Keratinocyte (primary cell): ENCODE results near the gene ST8SIA1. TPM values are rescaled to one million over a fixed set of nuclear protein-coding genes. Genes with fewer than 3 reads are reported as not detected.

ENCODE experiments used
- DNase-seq: peaks from one replicate; pipeline ENCODE4 v3.0.0-alpha.2; 2011; ENCODE audit warnings: low read depth, missing footprints, low spot score
- FAIRE-seq: peaks from 2 replicates; lab custom pipeline; 2011; peaks lifted over from hg19 to GRCh38; lab: Jason Lieb, UNC
- H2AFZ ChIP-seq: 2 replicates; pipeline ENCODE4 v1.6.0; 2012; ENCODE audit warnings: low read length, control low read depth, inconsistent platforms; ENCODE audit not compliant: control insufficient read depth
- H3K27ac ChIP-seq: 2 replicates; pipeline ENCODE4 v1.5.1; 2011; ENCODE audit warnings: low read length; ENCODE audit not compliant: control insufficient read depth, insufficient read depth
- H3K27me3 ChIP-seq: 3 replicates; pipeline ENCODE4 v1.6.0; 2011; ENCODE audit warnings: low read length; ENCODE audit not compliant: control insufficient read depth, insufficient read depth; ENCODE audit errors: extremely low read depth
- H3K36me3 ChIP-seq, 2 experiments: 2 replicates in 1 of 2; 3 replicates in 1 of 2; pipeline ENCODE4 v1.5.1; 2011; ENCODE audit warnings: low read length in 2 of 2, mild to moderate bottlenecking in 1 of 2; ENCODE audit not compliant: control insufficient read depth in 2 of 2, insufficient read depth in 2 of 2; ENCODE audit errors: extremely low read depth in 1 of 2
- H3K4me1 ChIP-seq: 3 replicates; pipeline ENCODE4 v1.5.1; 2011; ENCODE audit warnings: low read length; ENCODE audit not compliant: control insufficient read depth, insufficient read depth; ENCODE audit errors: extremely low read depth
- H3K4me2 ChIP-seq: 3 replicates; pipeline ENCODE4 v1.6.0; 2011; ENCODE audit warnings: low read depth, low read length; ENCODE audit not compliant: control insufficient read depth, insufficient read depth; ENCODE audit errors: extremely low read depth
- H3K4me3 ChIP-seq, 3 experiments: fragments of 200-600 bp in 1 of 3; sonication (generic) in 1 of 3; 2 replicates in 2 of 3; 3 replicates in 1 of 3; pipeline ENCODE4 v1.5.1; 2011 to 2016; ENCODE audit warnings: low read length in 3 of 3, mild to moderate bottlenecking in 3 of 3, control low read depth in 2 of 3, inconsistent platforms in 1 of 3, low read depth in 1 of 3, mixed read lengths in 1 of 3, mixed run types in 1 of 3, moderate library complexity in 1 of 3; ENCODE audit not compliant: control insufficient read depth in 2 of 3, insufficient read depth in 2 of 3; ENCODE audit errors: extremely low read depth in 1 of 3
- H3K79me2 ChIP-seq: 2 replicates; pipeline ENCODE4 v1.6.0; 2012; ENCODE audit warnings: low read length; ENCODE audit not compliant: control insufficient read depth, insufficient read depth
- H3K9ac ChIP-seq: 3 replicates; pipeline ENCODE4 v1.6.0; 2011; ENCODE audit warnings: low read length; ENCODE audit not compliant: control insufficient read depth, insufficient read depth; ENCODE audit errors: extremely low read depth
- H3K9me1 ChIP-seq: 3 replicates; pipeline ENCODE4 v1.6.0; 2011; ENCODE audit warnings: low read length; ENCODE audit not compliant: control insufficient read depth, insufficient read depth; ENCODE audit errors: extremely low read depth
- H3K9me3 ChIP-seq: 2 replicates; pipeline ENCODE4 v1.5.1; 2012; ENCODE audit warnings: low read depth, low read length; ENCODE audit not compliant: control insufficient read depth
- H4K20me1 ChIP-seq: 3 replicates; pipeline ENCODE4 v1.6.0; 2011; ENCODE audit warnings: low read length; ENCODE audit not compliant: control insufficient read depth, insufficient read depth; ENCODE audit errors: extremely low read depth
- CTCF ChIP-seq, 3 experiments: IDR thresholded peaks in 1 of 3; conservative IDR thresholded peaks in 1 of 3; optimal IDR thresholded peaks in 1 of 3; 2 replicates in 2 of 3; 3 replicates in 1 of 3; pipeline versions ENCODE3 to v1.5.1; 2011; ENCODE audit warnings: low read length in 3 of 3, mild to moderate bottlenecking in 3 of 3, moderate library complexity in 2 of 3, control low read depth in 1 of 3, inconsistent platforms in 1 of 3; ENCODE audit not compliant: insufficient read depth in 2 of 3; ENCODE audit errors: extremely low read depth in 1 of 3
- EZH2 ChIP-seq: IDR thresholded peaks from one replicate; pipeline ENCODE4 v1.6.1; 2012; ENCODE audit warnings: inconsistent platforms, mild to moderate bottlenecking, low read length, moderate library complexity
- dilution Hi-C: fragments of 300-500 bp; cut with MboI; formaldehyde crosslinking; loops from one replicate; pipeline ENCODE4 v1.7.0; 2020; ENCODE audit warnings: low sequenced_read_pairs; ENCODE audit not compliant: extremely low pct_ligation_motif_present
- polyA plus RNA-seq, 5 experiments: library from polyadenylated mRNA; depleted of rRNA in 3 of 5; stranded (reverse) in 3 of 5; stranded (forward) in 1 of 5; unstranded in 1 of 5; fragments of >200 nt; gene quantifications; 1 replicate in 1 of 5; 2 replicates in 3 of 5; 3 replicates in 1 of 5; pipeline versions ENCODE4 v1.2.1 to v1.2.3, GENCODE V29; 2011 to 2012; ENCODE audit warnings: missing spikeins in 2 of 5, low read depth in 1 of 5, low replicate concordance in 1 of 5

Gene ST8SIA1
- polyA plus RNA-seq, 1 donor (not counting 4 experiments of a cell fraction or from before 2014, with no cell fraction given) = 0.50 TPM

- Histone ChIP-seq H3K9ac (no peak overlapping the region), H3K27me3 (no peaks in the 10 kb centered on the region), H4K20me1 (no peaks in the 10 kb centered on the region), H3K9me1 (no peaks in the 10 kb centered on the region), H3K4me2 (no peak overlapping the region), H3K36me3 (no peaks in the 10 kb centered on the region), H3K4me1 (no peaks in the 10 kb centered on the region), H3K27ac (no peak overlapping the region), H3K79me2 (no peaks in the 10 kb centered on the region), H3K4me3 (no peak overlapping the region), H3K9me3 (peaks cover 5% of the 10 kb centered on the region), H2AFZ (no peak overlapping the region)
- FAIRE-seq (no peak), DNase-seq (no peak)
- TF ChIP-seq EZH2 = no peak
- no peak for TF ChIP-seq CTCF (optimal IDR thresholded peaks at IDR 0.05 in 1 of 3, IDR thresholded peaks at IDR 0.05 in 1 of 3, conservative IDR thresholded peaks at IDR 0.05 in 1 of 3; ENCODE audit: extremely low read depth in 1 of 3, insufficient read depth in 2 of 3, low read length in 3 of 3)
- dilution Hi-C loops = no loop called here
Measured at GRCh38 chr12:22299294-22299912, 35.1 kb downstream of the ST8SIA1 start.

GRCh38 chr12:22289250-22289649 is 45.3 kb downstream of the ST8SIA1 start:
- DNase-seq = no peak
- Histone ChIP-seq H3K4me1 (peaks cover 19% of the 10 kb centered on the region), H2AFZ (no peak overlapping the region), H3K4me3 (no peak overlapping the region), H3K27ac (no peak overlapping the region), H3K9me3 (no peaks in the 10 kb centered on the region), H4K20me1 (no peaks in the 10 kb centered on the region), H3K9ac (no peak overlapping the region), H3K79me2 (no peaks in the 10 kb centered on the region), H3K9me1 (no peaks in the 10 kb centered on the region), H3K4me2 (no peak overlapping the region), H3K36me3 (no peaks in the 10 kb centered on the region), H3K27me3 (no peaks in the 10 kb centered on the region)
- dilution Hi-C loops = no loop called here
- no peak for FAIRE-seq
- TF ChIP-seq CTCF (optimal IDR thresholded peaks at IDR 0.05 in 1 of 3, IDR thresholded peaks at IDR 0.05 in 1 of 3, conservative IDR thresholded peaks at IDR 0.05 in 1 of 3; ENCODE audit: extremely low read depth in 1 of 3, insufficient read depth in 2 of 3, low read length in 3 of 3) (no peak), EZH2 (no peak)
